PC-9 (cell line): ENCODE results near the gene PNLIP.

Source experiments
- EZH2 ChIP-seq: fragments of 200-600 bp; sonication (generic); IDR thresholded peaks from 2 replicates; pipeline ENCODE4 v1.8.0; 2017; ENCODE audit warnings: antibody characterized with exemption, low read depth
- TF ChIP-seq, protein P1 (sequence below): fragments of 200-600 bp; sonication (generic); conservative IDR thresholded peaks from 2 replicates; pipeline ENCODE4 v1.6.1; 2017; ENCODE audit warnings: mixed run types, antibody characterized with exemption, mild to moderate bottlenecking, moderate library complexity

- TF ChIP-seq, protein P1, sequence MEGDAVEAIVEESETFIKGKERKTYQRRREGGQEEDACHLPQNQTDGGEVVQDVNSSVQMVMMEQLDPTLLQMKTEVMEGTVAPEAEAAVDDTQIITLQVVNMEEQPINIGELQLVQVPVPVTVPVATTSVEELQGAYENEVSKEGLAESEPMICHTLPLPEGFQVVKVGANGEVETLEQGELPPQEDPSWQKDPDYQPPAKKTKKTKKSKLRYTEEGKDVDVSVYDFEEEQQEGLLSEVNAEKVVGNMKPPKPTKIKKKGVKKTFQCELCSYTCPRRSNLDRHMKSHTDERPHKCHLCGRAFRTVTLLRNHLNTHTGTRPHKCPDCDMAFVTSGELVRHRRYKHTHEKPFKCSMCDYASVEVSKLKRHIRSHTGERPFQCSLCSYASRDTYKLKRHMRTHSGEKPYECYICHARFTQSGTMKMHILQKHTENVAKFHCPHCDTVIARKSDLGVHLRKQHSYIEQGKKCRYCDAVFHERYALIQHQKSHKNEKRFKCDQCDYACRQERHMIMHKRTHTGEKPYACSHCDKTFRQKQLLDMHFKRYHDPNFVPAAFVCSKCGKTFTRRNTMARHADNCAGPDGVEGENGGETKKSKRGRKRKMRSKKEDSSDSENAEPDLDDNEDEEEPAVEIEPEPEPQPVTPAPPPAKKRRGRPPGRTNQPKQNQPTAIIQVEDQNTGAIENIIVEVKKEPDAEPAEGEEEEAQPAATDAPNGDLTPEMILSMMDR = no peak
- TF ChIP-seq EZH2 = no peak
Observed at GRCh38 chr10:116613471-116613870, 67.7 kb downstream of the PNLIP start.
